Measurements from ENCODE around the gene TJP2.

TJP2 gene

DNA sequence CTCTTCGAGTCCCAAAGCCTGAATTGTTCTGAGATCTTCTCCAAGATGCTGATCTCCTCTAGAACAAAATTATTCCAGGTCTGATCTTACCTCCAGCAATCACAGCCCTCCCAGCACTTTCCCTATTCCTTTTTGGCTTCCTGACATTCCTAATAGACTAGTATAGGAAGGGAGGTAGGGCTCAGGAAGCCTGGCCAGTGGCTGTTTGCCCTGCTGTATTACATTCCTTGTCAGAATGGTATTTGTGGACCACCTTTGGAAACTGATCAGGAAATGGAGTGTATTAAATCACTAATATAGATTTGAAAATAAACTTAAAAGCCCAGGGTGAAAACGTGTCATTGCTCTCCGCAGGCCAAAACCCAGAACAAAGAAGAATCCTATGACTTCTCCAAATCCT is 76.6 kb downstream of the TJP2 start:
- H3K23ac ChIP-seq (ENCODE audit: low read length in 2 of 2): no peak overlapping the region
- H3K18ac ChIP-seq (ENCODE audit: low read depth in 1 of 2, low read length in 2 of 2): no peak overlapping the region
- H3K27ac ChIP-seq (ENCODE audit: low read length, poor library complexity, severe bottlenecking): no peak overlapping the region
- no peak for DNase-seq
- no peak overlapping the region for H4K8ac ChIP-seq (ENCODE audit: low read length)
- no peak overlapping the region for H4K91ac ChIP-seq (ENCODE audit: low read length)
- H3K79me1 ChIP-seq (replicated peaks; ENCODE audit: low read length, poor library complexity, severe bottlenecking): peaks cover 1% of the 10 kb centered on the region
- H3K4me1 ChIP-seq (ENCODE audit: control insufficient read depth, insufficient read depth, low read depth, low read length): no peaks in the 10 kb centered on the region
- H3K27me3 ChIP-seq (ENCODE audit: control insufficient read depth in 1 of 2, insufficient read depth in 1 of 2, low read length in 2 of 2): no peaks in the 10 kb centered on the region
- H2BK5ac ChIP-seq (ENCODE audit: low read depth, low read length, poor library complexity, severe bottlenecking): no peak overlapping the region
- WGBS: 97% methylated on average over 3 of the region's 3 CpGs
- no peak overlapping the region for H3K9ac ChIP-seq (ENCODE audit: low read length)
- H3K4me2 ChIP-seq (ENCODE audit: low read length, poor library complexity, severe bottlenecking): no peak overlapping the region
- peaks cover 43 to 67% of the 10 kb centered on the region in 2 experiments for H3K36me3 ChIP-seq (ENCODE audit: control insufficient read depth in 1 of 2, insufficient read depth in 2 of 2, low read depth in 1 of 2, low read length in 2 of 2)
- no peaks in the 10 kb centered on the region for H3K9me3 ChIP-seq (ENCODE audit: control insufficient read depth, low read length)
- H2AFZ ChIP-seq (ENCODE audit: low read depth, low read length): no peak overlapping the region
- H3K4ac ChIP-seq (ENCODE audit: low read depth in 1 of 2, low read length in 2 of 2): no peak overlapping the region
- no peak overlapping the region for H2BK15ac ChIP-seq (ENCODE audit: low read depth, poor library complexity, severe bottlenecking)
- H2AK5ac ChIP-seq (ENCODE audit: low read length, severe bottlenecking): no peak overlapping the region
- H3K14ac ChIP-seq (ENCODE audit: low read length in 2 of 2): no peak overlapping the region
- H2BK120ac ChIP-seq (ENCODE audit: low read depth, low read length): no peak overlapping the region
- no peak overlapping the region for H3K4me3 ChIP-seq (ENCODE audit: insufficient read depth in 1 of 2, low read depth in 1 of 2, low read length in 2 of 2)
- no peak overlapping the region for H2BK12ac ChIP-seq (ENCODE audit: low read length in 2 of 2)

DNA sequence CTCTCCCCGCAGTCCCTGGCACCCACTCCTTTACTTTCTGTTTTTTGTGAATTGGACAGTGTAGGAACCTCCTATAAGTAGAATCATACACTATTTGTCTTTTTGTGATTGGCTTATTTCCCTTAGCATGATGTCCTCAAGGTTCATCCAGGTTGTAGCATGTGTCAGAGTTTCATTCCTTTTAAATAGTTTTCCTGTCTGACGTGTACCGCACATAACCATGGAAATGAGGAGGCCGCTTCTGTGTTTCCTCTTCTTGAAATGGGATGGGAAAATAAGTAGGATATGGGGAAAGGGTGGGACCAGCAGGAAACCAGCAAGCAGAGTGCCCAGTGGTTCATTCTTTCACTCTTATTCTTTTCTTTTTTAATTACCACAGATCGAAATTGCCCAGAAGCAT is 78.4 kb downstream of the TJP2 start:
- H3K23ac ChIP-seq (ENCODE audit: low read length in 2 of 2): no peak overlapping the region
- WGBS: 97% methylated on average over 4 of the region's 5 CpGs

DNA sequence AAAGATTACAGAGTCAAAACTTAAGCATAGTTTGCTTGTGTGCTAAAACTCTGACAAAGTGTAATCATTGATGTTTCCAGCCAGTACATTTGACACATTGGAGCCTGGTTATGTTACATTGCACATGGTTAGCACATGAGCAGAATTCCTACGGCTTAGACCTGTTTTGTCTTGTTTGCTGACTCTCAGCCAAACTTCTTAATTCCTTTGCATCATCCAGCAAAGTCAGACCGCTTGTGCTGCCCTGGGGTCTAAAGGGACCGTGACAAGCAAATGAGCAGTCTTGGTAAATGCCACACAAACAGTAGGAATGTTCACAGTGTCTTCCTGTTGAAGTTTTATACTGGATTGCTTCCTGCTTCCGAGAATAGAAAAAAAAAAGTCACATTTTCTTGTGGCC is 79.0 kb downstream of the TJP2 start:
- Histone ChIP-seq H2BK12ac (ENCODE audit: low read length in 2 of 2) (no peak overlapping the region), H3K9me3 (ENCODE audit: control insufficient read depth, low read length) (no peaks in the 10 kb centered on the region), H4K8ac (ENCODE audit: low read length) (no peak overlapping the region), H3K14ac (ENCODE audit: low read length in 2 of 2) (no peak overlapping the region), H3K4ac (ENCODE audit: low read depth in 1 of 2, low read length in 2 of 2) (no peak overlapping the region), H3K18ac (ENCODE audit: low read depth in 1 of 2, low read length in 2 of 2) (no peak overlapping the region), H2AFZ (ENCODE audit: low read depth, low read length) (no peak overlapping the region), H3K4me1 (ENCODE audit: control insufficient read depth, insufficient read depth, low read depth, low read length) (no peaks in the 10 kb centered on the region), H3K27ac (ENCODE audit: low read length, poor library complexity, severe bottlenecking) (no peak overlapping the region), H2BK15ac (ENCODE audit: low read depth, poor library complexity, severe bottlenecking) (no peak overlapping the region), H3K27me3 (ENCODE audit: control insufficient read depth in 1 of 2, insufficient read depth in 1 of 2, low read length in 2 of 2) (no peaks in the 10 kb centered on the region), H2BK120ac (ENCODE audit: low read depth, low read length) (no peak overlapping the region), H3K79me1 (replicated peaks; ENCODE audit: low read length, poor library complexity, severe bottlenecking) (no peaks in the 10 kb centered on the region), H2AK5ac (ENCODE audit: low read length, severe bottlenecking) (no peak overlapping the region), H3K23ac (ENCODE audit: low read length in 2 of 2) (no peak overlapping the region), H3K4me2 (ENCODE audit: low read length, poor library complexity, severe bottlenecking) (no peak overlapping the region), H4K91ac (ENCODE audit: low read length) (no peak overlapping the region), H3K36me3 (ENCODE audit: control insufficient read depth in 1 of 2, insufficient read depth in 2 of 2, low read depth in 1 of 2, low read length in 2 of 2) (peaks cover 35 to 49% of the 10 kb centered on the region in 2 experiments), H3K4me3 (ENCODE audit: insufficient read depth in 1 of 2, low read depth in 1 of 2, low read length in 2 of 2) (no peak overlapping the region), H2BK5ac (ENCODE audit: low read depth, low read length, poor library complexity, severe bottlenecking) (no peak overlapping the region), H3K9ac (ENCODE audit: low read length) (no peak overlapping the region)
- no peak for DNase-seq
- WGBS: 92% methylated on average over 4 of the region's 4 CpGs

More for the DNA sequence above, 78.4 kb downstream of the TJP2 start:
- no peak overlapping the region for H3K4ac ChIP-seq (ENCODE audit: low read depth in 1 of 2, low read length in 2 of 2)
- no peak for DNase-seq
- H3K4me3 ChIP-seq (ENCODE audit: insufficient read depth in 1 of 2, low read depth in 1 of 2, low read length in 2 of 2): no peak overlapping the region
- no peaks in the 10 kb centered on the region for H3K79me1 ChIP-seq (replicated peaks; ENCODE audit: low read length, poor library complexity, severe bottlenecking)
- H3K4me2 ChIP-seq (ENCODE audit: low read length, poor library complexity, severe bottlenecking): no peak overlapping the region
- H3K9ac ChIP-seq (ENCODE audit: low read length): no peak overlapping the region
- H4K91ac ChIP-seq (ENCODE audit: low read length): no peak overlapping the region
- H3K14ac ChIP-seq (ENCODE audit: low read length in 2 of 2): no peak overlapping the region
- no peak overlapping the region for H2AK5ac ChIP-seq (ENCODE audit: low read length, severe bottlenecking)
- H3K27ac ChIP-seq (ENCODE audit: low read length, poor library complexity, severe bottlenecking): no peak overlapping the region
- H3K18ac ChIP-seq (ENCODE audit: low read depth in 1 of 2, low read length in 2 of 2): no peak overlapping the region
- H3K9me3 ChIP-seq (ENCODE audit: control insufficient read depth, low read length): no peaks in the 10 kb centered on the region
- no peak overlapping the region for H4K8ac ChIP-seq (ENCODE audit: low read length)
- H3K27me3 ChIP-seq (ENCODE audit: control insufficient read depth in 1 of 2, insufficient read depth in 1 of 2, low read length in 2 of 2): no peaks in the 10 kb centered on the region
- peaks cover 41 to 55% of the 10 kb centered on the region in 2 experiments for H3K36me3 ChIP-seq (ENCODE audit: control insufficient read depth in 1 of 2, insufficient read depth in 2 of 2, low read depth in 1 of 2, low read length in 2 of 2)
- no peak overlapping the region for H2BK12ac ChIP-seq (ENCODE audit: low read length in 2 of 2)
- no peak overlapping the region for H2BK15ac ChIP-seq (ENCODE audit: low read depth, poor library complexity, severe bottlenecking)
- H3K4me1 ChIP-seq (ENCODE audit: control insufficient read depth, insufficient read depth, low read depth, low read length): no peaks in the 10 kb centered on the region
- no peak overlapping the region for H2BK120ac ChIP-seq (ENCODE audit: low read depth, low read length)
- H2AFZ ChIP-seq (ENCODE audit: low read depth, low read length): no peak overlapping the region
- no peak overlapping the region for H2BK5ac ChIP-seq (ENCODE audit: low read depth, low read length, poor library complexity, severe bottlenecking)

DNA sequence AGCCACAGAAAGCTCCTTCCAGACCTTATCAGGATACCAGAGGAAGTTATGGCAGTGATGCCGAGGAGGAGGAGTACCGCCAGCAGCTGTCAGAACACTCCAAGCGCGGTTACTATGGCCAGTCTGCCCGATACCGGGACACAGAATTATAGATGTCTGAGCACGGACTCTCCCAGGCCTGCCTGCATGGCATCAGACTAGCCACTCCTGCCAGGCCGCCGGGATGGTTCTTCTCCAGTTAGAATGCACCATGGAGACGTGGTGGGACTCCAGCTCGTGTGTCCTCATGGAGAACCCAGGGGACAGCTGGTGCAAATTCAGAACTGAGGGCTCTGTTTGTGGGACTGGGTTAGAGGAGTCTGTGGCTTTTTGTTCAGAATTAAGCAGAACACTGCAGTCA is 80.1 kb downstream of the TJP2 start:
- Histone ChIP-seq H3K79me1 (replicated peaks; ENCODE audit: low read length, poor library complexity, severe bottlenecking) (no peaks in the 10 kb centered on the region), H2BK15ac (ENCODE audit: low read depth, poor library complexity, severe bottlenecking) (no peak overlapping the region), H2AK5ac (ENCODE audit: low read length, severe bottlenecking) (no peak overlapping the region), H2BK120ac (ENCODE audit: low read depth, low read length) (no peak overlapping the region), H3K9me3 (ENCODE audit: control insufficient read depth, low read length) (no peaks in the 10 kb centered on the region), H2AFZ (ENCODE audit: low read depth, low read length) (no peak overlapping the region), H3K14ac (ENCODE audit: low read length in 2 of 2) (no peak overlapping the region), H3K27ac (ENCODE audit: low read length, poor library complexity, severe bottlenecking) (no peak overlapping the region), H3K4me3 (ENCODE audit: insufficient read depth in 1 of 2, low read depth in 1 of 2, low read length in 2 of 2) (no peak overlapping the region), H4K8ac (ENCODE audit: low read length) (no peak overlapping the region), H2BK12ac (ENCODE audit: low read length in 2 of 2) (no peak overlapping the region), H3K36me3 (ENCODE audit: control insufficient read depth in 1 of 2, insufficient read depth in 2 of 2, low read depth in 1 of 2, low read length in 2 of 2) (peaks cover 31 to 39% of the 10 kb centered on the region in 2 experiments), H2BK5ac (ENCODE audit: low read depth, low read length, poor library complexity, severe bottlenecking) (no peak overlapping the region), H4K91ac (ENCODE audit: low read length) (no peak overlapping the region), H3K9ac (ENCODE audit: low read length) (no peak overlapping the region), H3K27me3 (ENCODE audit: control insufficient read depth in 1 of 2, insufficient read depth in 1 of 2, low read length in 2 of 2) (no peaks in the 10 kb centered on the region), H3K4ac (ENCODE audit: low read depth in 1 of 2, low read length in 2 of 2) (no peak overlapping the region), H3K18ac (ENCODE audit: low read depth in 1 of 2, low read length in 2 of 2) (no peak overlapping the region), H3K4me2 (ENCODE audit: low read length, poor library complexity, severe bottlenecking) (no peak overlapping the region), H3K4me1 (ENCODE audit: control insufficient read depth, insufficient read depth, low read depth, low read length) (no peaks in the 10 kb centered on the region), H3K23ac (ENCODE audit: low read length in 2 of 2) (no peak overlapping the region)
- WGBS: 97% methylated on average over 11 of the region's 11 CpGs
- no peak for DNase-seq
